HG02571 (cell line): Measurements from ENCODE around the gene RPL13A.

Experiments used
- ATAC-seq: cut with Tn5 transposase; IDR thresholded peaks from one replicate; pipeline ENCODE4 v1.9.1; 2021; ENCODE audit warnings: mild to moderate bottlenecking, moderate library complexity; ENCODE audit not compliant: unreplicated experiment

RPL13A gene

GRCh38 chr19:49479975-49480628 is 7.3 kb upstream of the RPL13A start:
- ATAC-seq: no peak

- no peak for ATAC-seq
Observed at GRCh38 chr19:49481020-49481683, 6.3 kb upstream of the RPL13A start.

DNA sequence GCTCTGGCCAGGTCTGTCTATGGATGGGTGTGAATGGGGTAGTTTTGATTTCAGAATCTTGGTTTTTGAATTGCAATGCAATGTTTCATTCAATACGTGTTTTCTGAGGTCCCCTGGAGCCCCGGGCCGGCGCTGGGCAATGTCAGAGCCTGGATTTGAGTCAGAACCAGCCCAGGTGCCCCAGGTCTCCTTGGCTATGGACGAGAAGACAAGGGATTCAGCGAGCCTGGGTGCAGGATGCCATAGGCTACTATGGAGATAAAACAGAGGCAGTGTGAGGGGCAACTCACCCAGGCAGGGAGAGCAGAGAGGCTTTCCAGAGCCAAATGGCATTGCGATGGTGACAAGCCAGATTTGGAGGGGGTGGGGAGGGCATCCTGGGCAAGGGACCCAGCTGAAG is 1.2 kb upstream of the RPL13A start:
- ATAC-seq: no peak

- no peak for ATAC-seq
Observed at GRCh38 chr19:49486710-49487276, 615 bp upstream of the RPL13A start.

DNA sequence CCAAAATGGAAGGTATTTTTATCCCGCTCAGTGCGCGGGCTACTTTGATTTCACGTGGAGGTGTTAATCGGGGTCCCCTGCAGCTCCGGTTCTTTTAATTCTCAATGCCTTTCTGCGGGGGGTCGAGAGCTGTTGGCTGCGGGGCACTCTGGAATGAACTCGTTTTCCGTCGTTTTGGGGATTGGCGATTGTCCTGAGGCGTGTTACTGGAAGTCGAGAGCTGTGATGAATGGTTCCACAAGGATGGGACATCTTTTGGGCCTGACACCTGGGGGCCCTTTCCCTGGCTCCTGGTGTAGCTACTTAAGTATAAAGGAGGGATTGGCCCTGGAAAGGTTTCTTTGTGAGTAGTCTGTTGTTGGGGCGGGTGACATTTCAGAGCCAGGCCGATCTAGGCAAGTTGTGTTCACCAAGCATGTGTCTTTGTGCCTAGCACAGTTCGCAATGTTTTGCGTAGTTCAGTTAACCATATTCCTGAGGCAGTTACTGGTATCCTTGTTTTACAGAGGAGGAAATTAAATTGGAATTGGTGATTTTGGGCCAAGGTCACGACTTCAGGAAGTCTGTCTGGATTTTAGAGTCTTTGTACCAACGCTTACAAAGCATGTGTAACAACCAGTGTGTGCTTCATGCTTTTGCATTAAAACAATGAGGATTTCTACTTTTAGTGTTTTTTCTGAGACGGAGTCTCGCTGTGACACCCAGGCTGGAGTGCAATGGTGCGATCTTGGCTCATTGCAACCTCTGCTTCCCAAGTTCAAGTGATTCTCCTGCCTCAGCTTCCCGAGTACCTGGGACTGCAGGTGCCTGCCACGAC is 846 bp downstream of the RPL13A start:
- ATAC-seq: no peak

GRCh38 chr19:49488863-49489537 is 1.6 kb downstream of the RPL13A start:
- ATAC-seq: no peak

DNA sequence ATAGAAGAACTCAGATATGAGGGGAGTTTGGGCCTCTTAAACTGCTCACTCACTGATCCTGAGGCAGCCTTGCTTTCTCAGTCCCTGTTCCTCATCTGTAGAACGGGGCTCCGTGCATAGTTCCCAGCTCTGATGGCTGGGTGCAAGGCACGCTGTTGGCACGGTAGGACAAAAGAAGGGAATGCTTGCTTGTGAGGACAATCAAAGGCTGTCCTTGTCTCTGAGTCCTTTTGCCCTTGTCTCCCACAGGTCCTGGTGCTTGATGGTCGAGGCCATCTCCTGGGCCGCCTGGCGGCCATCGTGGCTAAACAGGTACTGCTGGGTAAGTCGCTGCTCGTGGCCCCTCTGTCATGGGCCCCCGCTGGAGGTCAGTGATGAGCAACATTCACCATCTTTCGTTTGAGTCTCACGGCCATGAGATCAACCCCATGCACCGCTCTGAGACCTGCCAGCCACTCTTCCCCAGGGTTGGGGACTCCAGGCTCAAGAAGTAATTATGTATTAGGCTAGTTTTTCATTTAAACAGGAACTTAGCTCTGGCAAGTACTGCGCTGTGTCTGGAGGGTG is 2.3 kb downstream of the RPL13A start:
- no peak for ATAC-seq

GRCh38 chr19:49490287-49491029 is 3.0 kb downstream of the RPL13A start:
- ATAC-seq: no peak

DNA sequence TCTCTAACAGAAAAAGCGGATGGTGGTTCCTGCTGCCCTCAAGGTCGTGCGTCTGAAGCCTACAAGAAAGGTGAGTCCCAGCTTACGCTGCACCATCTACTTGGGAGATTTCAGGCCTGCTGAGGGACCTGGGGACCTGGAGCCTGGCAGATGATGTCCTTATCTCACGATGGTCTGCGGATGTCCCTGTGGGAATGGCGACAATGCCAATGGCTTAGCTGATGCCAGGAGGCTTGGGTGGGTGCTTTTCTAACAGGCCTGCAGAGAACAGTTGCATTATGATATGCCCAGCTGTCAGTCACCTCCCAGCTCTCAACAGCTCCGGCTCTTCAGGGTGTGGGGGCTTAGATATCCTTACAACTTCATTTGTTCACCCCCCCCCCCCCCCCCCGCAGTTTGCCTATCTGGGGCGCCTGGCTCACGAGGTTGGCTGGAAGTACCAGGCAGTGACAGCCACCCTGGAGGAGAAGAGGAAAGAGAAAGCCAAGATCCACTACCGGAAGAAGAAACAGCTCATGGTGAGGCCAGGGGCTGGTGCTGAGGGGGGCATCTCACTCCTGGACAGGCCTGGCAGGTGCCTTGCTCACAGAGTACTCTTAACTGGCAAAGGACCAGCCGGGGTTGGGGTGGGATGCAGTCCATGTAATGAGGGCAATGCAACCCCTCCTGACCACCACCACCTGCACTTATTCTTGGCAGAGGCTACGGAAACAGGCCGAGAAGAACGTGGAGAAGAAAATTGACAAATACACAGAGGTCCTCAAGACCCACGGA is 3.8 kb downstream of the RPL13A start:
- ATAC-seq: no peak

GRCh38 chr19:49491804-49492572 is 4.6 kb downstream of the RPL13A start:
- ATAC-seq: no peak

GRCh38 chr19:49492573-49493405 is 5.4 kb downstream of the RPL13A start:
- no peak for ATAC-seq

- ATAC-seq: no peak
Observed at GRCh38 chr19:49496574-49497008, 9.2 kb downstream of the RPL13A start.

- no peak for ATAC-seq
Observed at GRCh38 chr19:49497047-49497788, 9.8 kb downstream of the RPL13A start.

DNA sequence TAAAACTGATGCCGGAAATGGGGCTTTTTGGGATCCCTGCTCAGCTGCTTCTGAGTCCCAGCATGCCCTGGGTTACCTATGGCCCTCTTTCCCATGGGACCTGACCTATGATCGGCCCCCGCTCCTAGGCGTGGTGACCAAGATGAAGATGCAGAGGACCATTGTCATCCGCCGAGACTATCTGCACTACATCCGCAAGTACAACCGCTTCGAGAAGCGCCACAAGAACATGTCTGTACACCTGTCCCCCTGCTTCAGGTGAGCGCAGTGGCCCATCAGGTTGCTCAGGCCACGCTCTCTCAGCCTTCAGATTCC is 10.3 kb downstream of the RPL13A start:
- no peak for ATAC-seq

- no peak for ATAC-seq
Observed at GRCh38 chr19:49498475-49498874, 11.1 kb downstream of the RPL13A start.

GRCh38 chr19:49499030-49499670 is 11.7 kb downstream of the RPL13A start:
- no peak for ATAC-seq
